CD4-positive, alpha-beta T cell treated with Interleukin-6 for 4 hours (primary cell): ENCODE measurements around the gene KRT80.
"Not testable (repeated sequence)": the region's sequence is repeated elsewhere in the genome, so short reads cannot be mapped to it uniquely, and the experiment has no call there.

Experiments
- DNase-seq: peaks from one replicate; pipeline ENCODE4 v3.0.0-alpha.2; 2020; ENCODE audit warnings: mixed read lengths

KRT80 gene

DNA sequence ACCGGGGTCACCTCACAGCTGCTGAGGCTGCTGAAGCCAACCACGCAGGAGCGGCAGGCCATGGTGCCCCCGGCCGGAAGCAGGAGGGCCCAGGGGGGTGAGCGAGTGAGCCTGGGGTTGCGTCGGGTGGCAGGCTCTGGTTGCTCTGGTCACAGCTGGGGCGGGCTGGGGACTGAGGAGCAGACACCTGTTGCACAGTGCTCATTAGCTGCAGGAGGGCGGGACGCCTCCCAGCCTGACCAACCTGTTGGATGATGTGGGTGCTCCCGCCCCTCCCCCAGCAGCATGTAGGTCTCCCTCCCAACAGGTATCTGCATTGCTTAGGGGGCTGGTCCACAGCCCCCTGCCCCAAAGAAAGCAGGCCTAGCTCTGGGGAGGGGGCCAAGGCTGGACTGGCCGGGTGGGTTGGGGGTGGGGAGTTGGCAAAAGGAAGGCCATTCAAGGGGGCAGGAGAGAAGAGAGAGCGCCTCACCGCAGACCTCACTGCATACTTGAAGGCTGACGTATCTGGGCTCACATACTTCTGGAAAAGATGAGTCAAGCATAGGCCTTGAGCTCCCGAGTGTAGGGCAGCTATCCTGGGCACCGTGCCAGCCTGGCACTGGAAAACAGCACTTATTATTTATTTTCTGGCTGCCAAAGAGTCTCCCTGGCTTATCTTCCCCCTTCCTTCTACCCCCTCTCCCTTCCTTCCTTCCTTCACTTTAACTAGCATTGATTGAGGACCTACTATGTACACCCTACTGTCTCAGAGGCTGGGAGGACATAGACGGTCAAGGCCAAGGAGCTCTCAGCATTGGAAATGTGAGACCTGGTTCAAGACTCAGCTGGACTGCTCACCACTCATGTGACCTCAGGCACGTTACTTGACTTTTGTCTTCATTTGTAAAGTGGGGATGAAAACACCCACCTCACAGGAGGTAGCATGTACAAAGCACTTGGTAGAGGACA is at the start of gene KRT80:
TSS of gene KRT80 (minus strand) at position 174 of the 951 bp plus-strand sequence. CDS start at position 62, 112 bp downstream.
- DNase-seq, result peak; percentile 5

DNA sequence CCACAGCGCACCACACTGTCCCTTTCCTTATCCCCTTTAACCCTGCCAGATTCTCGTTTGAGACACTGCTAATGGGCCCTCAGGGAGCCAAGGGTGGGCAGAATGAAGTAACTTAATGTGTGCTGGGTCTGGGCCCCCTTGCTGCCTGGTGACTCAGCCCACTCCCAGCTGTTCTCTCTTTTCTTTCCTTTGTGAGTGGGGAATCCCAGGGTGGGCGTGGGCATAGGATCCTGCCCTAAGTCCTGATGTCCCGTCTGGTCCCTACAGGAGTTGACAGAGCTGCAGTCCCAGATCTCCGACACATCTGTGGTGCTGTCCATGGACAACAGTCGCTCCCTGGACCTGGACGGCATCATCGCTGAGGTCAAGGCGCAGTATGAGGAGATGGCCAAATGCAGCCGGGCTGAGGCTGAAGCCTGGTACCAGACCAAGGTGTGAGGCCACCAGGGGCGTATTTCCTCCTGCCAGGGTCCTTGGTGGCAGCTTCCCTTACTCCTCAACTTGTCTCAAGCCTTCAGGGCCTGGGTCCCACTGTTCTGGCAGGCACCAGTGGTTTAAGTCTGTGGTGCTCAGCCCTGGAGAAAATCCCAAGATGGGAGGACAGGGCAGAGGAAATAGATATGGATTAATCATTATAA is 49.5 kb upstream of the KRT80 start:
- no peak for DNase-seq

DNA sequence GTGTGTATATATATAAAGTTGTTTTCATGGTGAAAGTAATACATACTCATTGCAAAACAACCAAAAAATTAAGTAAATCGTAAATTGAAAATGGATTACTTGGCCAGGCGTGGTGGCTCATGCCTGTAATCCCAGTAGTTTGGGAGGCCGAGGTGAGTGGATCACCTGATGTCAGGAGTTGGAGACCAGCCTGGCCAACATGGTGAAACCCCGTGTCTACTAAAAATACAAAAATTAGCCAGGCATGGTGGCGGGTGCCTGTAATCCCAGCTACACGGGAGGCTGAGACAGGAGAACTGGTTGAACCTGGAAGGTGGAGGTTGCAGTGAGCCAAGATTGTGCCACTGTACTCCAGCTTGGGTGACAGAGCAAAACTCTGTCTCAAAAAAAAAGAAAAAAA is 48.4 kb upstream of the KRT80 start:
- not testable (repeated sequence) for DNase-seq

DNA sequence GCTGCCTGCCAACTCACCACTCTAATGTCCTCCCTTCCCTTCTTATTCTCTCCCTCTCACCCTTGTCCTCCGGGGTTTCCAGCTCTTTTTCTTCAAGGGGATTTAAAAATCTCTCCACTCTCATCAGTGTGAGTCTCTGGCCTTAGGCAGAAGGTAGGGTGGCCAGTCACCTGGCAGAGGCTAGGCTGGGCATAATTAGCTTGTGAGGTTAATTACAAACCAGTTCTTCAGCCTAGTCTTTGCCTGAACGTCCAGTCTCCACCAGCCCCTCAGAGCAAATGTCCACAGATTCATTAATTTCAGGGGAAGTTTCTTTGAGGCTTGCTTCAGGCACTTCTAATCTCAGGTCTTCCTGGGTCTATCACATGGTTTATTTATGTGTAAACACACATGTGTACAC is 48.0 kb upstream of the KRT80 start:
- no peak for DNase-seq

DNA sequence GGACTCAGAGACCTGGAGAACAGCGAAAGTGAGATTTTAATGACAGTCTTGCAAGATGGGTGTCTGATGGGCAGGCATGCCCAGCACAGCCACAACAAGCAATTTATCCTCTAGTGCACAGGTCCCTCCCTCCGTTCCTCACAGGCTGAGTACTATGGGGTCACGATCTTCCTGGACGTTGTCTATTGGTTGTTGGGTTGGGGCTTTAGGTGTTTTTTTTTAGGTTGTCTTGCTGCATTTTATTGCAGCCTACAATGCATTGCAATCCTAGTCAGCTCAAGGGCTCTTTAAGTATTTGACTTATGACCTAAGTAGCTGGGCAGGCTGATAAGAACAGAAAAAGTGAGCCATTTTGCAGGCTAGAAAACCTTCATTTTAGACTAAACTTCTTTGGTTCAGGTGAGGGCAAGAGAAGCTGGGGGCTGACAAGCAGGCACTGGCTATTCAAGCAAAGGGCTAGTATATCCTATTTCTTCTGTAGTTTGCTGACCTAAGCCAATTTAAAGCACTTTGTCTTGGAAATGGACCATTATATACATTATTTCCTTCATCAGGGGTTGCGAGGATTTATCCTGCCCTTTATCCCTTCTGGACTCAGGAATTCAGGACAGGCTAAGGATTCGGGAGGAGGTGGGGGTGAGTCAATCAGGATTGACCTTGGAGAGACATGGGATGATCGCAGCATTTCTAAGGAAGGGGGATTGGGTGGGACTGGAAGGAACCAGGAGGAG is 47.3 kb upstream of the KRT80 start:
- DNase-seq, result no peak

DNA sequence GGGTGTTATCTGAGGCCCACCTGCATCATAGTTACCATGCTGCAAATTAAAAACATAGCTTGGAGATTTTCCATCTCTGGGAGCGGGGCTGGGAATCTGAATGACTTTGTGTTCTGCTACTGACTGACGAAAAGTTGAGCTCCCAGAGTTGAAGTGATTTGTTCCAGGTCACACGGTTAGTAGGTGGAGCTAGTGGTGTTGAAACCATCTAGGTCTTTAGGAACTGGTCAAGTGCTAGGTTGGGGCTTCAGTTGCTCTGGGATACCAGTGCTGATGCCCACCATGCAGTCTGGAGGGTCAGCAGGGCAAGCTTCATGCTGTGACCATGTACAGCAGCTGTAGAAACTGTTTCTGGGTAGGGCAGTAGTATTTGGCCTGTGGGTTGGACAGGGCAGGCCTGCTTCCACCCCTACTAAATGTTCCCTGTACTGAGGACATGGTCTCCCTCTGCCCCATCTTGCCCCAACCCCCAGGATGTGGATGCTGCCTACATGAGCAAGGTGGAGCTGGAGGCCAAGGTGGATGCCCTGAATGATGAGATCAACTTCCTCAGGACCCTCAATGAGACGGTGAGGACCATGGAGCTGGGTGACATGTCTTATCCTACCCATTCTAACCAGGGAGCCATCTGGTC is 46.5 kb upstream of the KRT80 start:
- DNase-seq, result no peak

DNA sequence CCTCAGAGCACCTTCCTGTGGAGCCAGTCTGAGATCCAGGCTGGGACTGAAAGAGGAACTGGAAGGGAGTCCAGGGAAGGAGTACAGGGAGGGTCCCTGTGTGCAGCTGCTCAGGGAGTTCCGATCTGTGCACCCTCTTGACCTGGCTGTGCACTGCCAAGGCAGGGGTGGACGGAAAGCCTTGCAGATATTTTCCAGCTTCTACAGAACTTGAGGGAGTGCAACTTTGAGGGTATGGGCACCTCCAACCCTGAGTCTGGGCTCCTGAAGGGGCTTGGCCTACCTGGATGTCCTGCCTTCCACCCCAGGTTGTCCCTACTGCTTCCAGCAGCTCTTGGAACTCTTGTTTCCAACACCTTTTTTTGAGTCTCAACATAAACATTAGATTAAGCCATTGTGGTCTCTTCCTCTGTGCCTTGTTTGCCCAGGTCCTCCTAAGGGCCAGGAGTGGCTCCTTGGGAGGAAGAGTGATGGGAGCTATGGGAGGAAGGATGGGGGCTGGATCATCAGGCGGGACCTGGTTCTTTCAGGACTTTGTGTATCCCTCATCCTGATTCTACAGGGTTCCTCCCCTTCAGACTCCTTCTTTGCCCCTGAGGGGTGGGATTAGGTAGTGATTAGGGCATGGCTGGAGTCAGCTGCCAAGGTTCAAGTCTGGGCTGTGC is 44.7 kb upstream of the KRT80 start:
- no peak for DNase-seq

DNA sequence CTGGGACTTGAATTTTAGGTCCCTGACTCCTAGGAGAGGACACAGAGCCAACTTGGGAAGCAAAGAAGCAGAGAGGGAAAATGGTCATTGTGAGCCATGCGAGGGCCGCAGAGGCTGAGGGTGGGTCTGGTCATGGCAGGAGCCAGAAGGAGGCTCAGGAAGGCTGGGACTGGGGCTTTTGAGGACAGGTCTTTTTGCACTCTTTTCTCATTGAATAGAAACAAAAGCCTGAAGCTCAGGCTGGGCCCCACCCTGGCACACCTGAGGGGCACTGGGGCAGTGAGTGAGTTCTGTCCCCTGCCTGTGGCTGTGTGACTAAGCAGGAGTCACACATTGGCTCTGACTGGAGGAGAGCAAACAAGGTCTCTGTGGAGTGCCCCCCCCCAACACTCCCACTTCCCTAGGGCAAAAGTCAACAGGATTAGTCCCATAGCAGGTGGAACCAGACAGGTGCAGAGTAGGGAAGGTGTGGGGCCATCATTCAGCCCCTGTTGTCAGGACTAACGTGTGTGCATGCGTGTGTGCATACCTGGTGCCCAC is 44.1 kb upstream of the KRT80 start:
- no peak for DNase-seq

DNA sequence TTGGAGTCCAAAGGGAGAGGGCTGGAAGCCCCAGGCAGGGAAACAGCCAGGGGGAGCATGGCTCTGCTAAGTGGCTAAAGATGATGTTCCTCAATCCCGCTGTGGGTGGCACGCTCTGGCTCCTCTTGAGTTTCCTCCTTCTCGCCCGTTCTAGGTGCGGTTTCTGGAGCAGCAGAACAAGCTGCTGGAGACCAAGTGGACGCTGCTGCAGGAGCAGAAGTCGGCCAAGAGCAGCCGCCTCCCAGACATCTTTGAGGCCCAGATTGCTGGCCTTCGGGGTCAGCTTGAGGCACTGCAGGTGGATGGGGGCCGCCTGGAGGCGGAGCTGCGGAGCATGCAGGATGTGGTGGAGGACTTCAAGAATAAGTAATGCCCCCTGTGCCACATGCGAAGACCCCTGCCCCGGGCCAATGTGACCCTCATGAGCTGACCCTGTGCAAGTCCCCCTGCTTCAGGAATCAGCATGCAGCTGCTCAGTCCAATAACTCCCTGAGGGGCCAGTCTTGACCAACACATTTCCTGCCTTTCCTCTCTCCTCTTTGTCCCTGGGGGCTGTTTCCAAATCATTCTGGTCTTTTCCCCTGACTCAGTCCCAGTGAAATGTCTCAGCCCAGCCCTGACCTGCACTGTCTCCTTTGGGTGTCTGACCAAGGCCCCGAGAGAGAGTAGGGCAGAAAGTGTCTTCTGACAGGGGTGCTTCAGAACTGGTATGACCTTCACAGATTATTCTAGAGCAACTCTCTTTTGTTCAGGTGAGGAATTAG is 43.4 kb upstream of the KRT80 start:
- DNase-seq, result no peak

DNA sequence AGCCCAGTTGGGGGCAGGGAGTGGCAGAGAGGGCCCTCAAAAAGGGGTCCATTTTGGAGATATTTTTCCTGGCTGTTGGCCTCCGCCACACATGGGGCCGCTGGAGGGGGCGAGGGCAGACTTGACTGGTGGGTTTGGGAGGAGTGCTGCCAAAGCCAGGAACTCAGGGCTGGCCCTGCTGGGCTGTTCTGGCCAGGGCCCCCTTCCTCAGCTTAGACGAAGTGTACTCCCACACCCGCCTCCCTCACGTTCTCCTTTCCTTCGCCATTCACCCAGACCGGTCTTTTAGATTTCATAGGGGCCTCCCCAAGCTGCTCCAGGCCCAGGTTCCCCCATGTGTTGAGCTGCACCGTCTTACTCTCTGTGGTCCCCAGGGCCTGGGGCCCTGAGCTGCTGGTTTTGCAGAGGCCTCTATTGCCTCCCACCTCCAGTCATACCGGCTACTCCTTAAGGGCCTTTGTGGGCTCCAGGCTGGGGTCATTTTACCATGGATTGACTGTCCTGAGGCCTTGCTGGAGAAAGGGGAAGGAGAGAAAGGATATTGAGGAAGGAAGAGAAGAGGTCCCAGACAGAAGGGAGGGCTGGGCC is 42.5 kb upstream of the KRT80 start:
- DNase-seq, result no peak

DNA sequence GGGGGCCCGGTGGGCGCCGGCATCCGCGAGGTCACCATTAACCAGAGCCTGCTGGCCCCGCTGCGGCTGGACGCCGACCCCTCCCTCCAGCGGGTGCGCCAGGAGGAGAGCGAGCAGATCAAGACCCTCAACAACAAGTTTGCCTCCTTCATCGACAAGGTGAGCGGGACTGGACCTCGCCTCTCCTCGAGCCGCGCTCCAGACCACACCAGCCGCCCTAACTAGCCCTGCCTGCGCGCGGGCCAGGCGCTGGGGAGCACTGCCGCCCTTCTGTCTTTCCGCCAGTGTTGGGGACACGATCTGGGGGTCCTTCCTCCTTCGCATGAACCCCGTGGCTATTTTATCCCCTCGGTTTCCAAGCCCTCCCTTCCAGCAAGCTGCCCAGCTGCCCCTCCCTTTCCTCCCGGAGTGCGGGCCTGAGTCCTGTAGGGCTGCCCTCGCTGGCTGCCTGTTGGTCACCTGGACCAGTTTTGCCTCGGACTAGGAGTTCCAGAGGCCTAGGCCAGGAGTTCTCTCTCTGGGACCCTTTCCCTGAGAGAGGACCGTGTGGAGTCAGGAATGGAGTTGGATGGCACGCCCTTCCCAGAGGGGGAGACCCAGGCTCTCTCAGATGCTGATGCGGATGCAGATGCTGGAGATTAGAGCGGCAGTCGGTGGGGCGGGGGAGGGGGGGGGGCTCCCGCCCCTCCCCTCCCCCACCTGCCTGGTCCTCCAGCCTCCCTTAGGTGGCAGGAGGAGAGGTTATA is 41.8 kb upstream of the KRT80 start:
- no peak for DNase-seq

DNA sequence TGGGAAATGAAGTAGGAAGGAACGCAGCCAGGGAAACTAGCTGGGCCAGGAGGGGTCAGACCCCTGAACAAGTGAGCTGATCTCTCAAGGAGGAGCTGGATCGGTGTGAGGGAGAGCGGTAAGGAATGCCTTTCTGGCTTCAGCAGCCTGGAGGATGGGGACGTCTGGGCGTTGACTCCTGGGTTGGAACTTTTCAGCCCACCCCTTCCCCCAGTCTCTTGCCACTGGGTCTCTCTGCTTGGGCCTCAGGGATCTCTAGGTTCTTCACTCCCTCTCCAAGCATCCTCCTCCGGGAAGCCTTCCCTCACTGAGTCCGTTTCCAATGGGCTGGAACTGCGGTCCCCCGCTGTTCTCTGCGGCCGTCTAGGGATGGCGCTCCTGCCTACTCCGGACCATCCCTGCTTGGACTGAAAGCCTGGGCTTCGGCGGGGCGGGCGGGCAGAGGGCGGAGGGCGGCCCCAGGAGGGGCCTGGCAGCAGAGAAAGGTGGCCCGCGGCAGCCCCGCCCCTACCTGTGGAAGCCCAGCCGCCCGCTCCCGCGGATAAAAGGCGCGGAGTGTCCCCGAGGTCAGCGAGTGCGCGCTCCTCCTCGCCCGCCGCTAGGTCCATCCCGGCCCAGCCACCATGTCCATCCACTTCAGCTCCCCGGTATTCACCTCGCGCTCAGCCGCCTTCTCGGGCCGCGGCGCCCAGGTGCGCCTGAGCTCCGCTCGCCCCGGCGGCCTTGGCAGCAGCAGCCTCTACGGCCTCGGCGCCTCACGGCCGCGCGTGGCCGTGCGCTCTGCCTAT is 41.1 kb upstream of the KRT80 start, which contains the start of gene KRT7:
TSS of gene KRT7 (plus strand) at position 570 of the 788 bp plus-strand sequence. CDS start at position 624, 54 bp downstream.
- DNase-seq, result no peak

DNA sequence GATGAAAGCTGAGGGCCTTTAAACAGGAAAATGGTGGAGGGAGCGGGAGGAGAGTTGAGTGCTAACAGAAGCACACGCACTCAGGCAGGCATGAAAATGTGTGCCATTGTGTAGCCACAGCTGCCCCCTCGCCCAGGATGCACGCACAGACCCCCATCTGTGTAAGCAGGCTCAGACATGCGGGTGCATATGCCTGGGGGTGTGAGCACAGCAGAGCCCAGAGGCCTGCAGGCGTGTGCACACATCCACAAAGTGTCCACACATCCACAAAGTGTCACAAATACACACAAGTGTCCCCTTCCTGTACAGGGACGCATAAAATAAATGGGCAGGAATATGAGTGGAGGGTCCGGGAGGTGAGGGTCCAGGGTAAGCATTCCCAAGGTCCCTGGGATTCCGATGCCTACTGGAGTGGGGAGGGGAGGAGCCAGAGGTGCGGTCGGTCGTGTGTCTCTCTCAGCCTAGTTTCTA is 40.4 kb upstream of the KRT80 start:
- DNase-seq, result no peak

DNA sequence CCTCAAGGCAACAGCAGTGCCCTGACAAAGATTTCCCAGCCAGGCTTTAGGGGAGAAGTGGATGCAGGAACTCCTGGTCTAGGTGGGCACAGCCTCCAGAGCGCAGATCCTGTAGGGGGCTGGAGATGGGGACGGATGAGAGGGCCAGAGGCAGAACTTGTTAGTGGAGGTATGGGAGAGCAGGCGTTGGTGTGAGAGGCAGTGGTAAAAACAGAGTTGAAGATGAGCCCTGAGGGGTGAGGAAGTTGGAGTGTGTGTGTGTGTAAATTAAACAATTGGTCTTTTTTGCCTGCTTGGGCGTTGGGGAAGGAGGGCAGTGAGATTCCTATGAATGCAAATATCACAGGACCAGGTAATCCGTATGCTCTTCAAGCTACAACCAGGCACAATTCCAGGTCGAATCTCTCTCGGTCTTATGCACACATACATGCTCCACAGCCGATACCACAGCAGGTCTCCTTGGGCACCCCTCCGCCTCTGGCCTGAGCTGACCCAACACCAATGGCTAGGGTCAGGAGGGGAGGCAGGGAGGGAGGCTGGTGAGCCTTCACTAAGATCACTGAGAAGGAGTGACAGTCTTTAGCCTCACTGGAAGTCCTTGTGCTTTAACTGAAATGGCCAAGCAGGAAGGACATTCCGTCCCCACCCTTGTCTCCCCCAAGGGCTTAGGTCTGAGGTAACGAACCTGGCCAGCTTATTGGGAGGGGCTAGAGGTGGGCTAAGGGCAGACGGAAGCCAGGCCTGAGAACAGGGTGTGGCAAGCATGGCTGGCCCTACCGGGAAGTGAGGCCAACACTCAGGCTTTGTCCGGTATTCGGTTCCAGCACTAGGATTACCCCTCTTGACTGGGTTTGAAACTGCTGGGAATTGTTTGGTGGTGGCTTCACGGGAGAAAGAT is 39.7 kb upstream of the KRT80 start:
- no peak for DNase-seq

DNA sequence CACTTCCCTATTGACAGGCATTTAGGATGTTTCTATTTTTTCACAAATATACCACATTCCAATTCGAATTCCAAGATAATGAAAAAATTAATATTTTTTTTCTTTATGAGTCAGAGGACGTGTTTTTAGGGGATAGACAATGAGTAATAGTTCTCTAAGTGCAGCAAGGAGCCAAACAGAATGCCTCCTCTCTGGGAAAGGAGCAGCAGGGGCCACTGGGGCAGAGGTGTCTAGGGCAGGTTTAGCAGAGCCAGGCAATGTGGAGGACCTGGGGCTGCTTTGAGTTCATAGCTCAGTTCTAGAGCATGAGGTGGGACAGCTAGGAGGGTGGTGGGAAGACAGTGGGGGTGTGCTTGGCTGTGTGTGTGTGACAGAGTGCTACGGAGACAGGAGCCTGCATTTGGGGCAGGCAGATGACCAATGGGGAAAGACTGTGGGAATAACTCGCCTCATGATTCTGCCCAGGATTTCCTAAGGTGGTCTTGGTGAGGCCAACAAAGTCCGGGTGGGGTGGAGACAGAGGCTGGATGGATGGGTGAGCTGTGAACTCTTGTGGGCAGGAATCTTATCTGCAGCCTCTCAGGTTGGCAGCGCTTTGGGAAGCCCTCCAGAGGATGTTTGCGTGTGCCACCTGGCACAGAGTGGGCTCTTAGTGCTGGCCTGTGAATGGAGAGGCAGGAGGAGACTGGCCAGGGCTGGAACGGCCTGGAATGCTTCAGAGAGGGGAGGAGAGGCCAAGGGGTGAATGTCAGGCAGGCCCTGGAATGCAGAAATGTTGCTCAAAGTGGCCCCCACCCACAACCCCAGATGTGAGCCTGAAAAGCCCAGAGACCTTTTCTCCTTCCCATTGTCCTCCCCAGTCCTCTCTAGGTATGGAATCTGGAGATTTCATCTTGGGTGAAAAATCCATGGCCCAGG is 38.8 kb upstream of the KRT80 start:
- DNase-seq, result no peak

DNA sequence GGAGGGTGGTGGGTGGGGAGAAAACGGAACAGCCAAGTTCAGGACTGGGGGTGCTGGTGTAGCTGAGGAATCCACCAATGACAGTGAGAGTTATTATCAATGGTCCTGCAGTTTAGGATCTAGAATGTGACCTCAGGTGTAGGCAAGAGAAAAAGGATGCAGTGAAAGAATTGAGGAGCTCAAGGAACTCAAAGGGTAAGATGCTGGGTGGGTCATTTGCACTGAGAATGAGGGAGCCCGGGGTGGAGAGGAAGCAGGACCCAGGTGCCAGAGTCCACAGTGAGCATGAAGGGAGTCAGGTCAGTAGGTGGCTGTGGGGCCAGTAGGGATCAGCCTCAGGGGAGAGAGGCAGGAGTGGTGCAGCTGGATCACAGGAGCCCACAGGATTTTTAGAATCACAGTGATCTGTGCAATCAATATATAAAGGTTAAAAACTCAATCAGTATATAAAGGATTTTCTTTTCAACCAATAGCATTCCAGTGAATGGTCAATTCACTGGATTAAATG is 38.1 kb upstream of the KRT80 start:
- DNase-seq, result no peak

DNA sequence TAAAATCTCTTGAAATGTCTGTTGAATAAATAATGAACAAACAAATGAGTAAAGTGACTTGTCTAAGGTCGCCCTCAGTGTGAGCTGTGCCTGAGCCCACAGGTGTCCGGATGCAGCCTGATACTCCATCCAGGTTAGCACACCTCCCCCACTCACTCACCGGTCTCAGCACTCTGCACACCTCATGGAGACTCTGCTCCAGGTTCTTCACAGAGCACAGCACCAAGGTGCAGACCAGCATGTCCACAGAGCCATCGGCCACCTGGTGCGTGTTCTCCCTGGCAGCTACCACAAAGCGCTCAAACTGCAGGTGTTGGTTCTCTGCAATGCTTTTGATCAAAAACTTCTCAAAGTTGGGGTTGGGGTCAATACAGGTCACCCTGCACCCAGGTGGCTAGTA is 37.1 kb upstream of the KRT80 start:
- no peak for DNase-seq
